HEK293T (cell line): ENCODE results near the gene ANKDD1B.

ENCODE experiments used
- BHLHE40 ChIP-seq: fragments of 450-650 bp; IDR thresholded peaks from 2 replicates; pipeline ENCODE4 v1.6.1; 2016; ENCODE audit warnings: mild to moderate bottlenecking, moderate library complexity, borderline replicate concordance
- CTBP1 ChIP-seq: fragments of 450-650 bp; IDR thresholded peaks from 2 replicates; pipeline ENCODE4 v1.6.1; 2016; ENCODE audit warnings: borderline replicate concordance
- ELF4 ChIP-seq: fragments of 450-650 bp; IDR thresholded peaks from 2 replicates; pipeline ENCODE4 v1.6.1; 2017; ENCODE audit warnings: antibody characterized with exemption
- FOXA1 ChIP-seq: fragments of 450-650 bp; IDR thresholded peaks from 2 replicates; pipeline ENCODE4 v1.6.1; 2016; ENCODE audit warnings: mild to moderate bottlenecking
- FOXK2 ChIP-seq: fragments of 450-650 bp; IDR thresholded peaks from 2 replicates; pipeline ENCODE4 v1.6.1; 2016; ENCODE audit warnings: mild to moderate bottlenecking
- FOXM1 ChIP-seq: fragments of 450-650 bp; IDR thresholded peaks from 2 replicates; pipeline ENCODE4 v1.6.1; 2017; ENCODE audit warnings: mild to moderate bottlenecking, borderline replicate concordance
- L3MBTL2 ChIP-seq: fragments of 450-650 bp; conservative IDR thresholded peaks from 2 replicates; pipeline ENCODE4 v1.6.1; 2016; ENCODE audit warnings: mild to moderate bottlenecking
- NFRKB ChIP-seq: fragments of 450-650 bp; IDR thresholded peaks from 2 replicates; pipeline ENCODE4 v1.6.1; 2016; ENCODE audit warnings: mild to moderate bottlenecking, moderate library complexity
- PKNOX1 ChIP-seq: fragments of 450-650 bp; IDR thresholded peaks from 2 replicates; pipeline ENCODE4 v1.6.1; 2016
- SP1 ChIP-seq: fragments of 450-650 bp; IDR thresholded peaks from 2 replicates; pipeline ENCODE4 v1.6.1; 2017

- TF ChIP-seq FOXK2: no peak
- no peak for TF ChIP-seq FOXM1
- TF ChIP-seq SP1: no peak
- no peak for TF ChIP-seq FOXA1
- no peak for TF ChIP-seq ELF4
- TF ChIP-seq BHLHE40: no peak
- TF ChIP-seq CTBP1: no peak
- TF ChIP-seq L3MBTL2: no peak
- TF ChIP-seq NFRKB: no peak
- no peak for TF ChIP-seq PKNOX1
These were observed 10.7 kb upstream of the ANKDD1B start for GRCh38 chr5:75600535-75600934.
